HG03139 (cell line): Measurements from ENCODE around the gene SPAG16.

Experiments
- ATAC-seq: cut with Tn5 transposase; IDR thresholded peaks from one replicate; pipeline ENCODE4 v1.9.1; 2021; ENCODE audit not compliant: unreplicated experiment

The SPAG16 gene

GRCh38 chr2:214232271-214232670, 948.0 kb downstream of the SPAG16 start:
- ATAC-seq = no peak

- ATAC-seq = no peak
Measured at GRCh38 chr2:214233164-214233563, 948.9 kb downstream of the SPAG16 start.

DNA sequence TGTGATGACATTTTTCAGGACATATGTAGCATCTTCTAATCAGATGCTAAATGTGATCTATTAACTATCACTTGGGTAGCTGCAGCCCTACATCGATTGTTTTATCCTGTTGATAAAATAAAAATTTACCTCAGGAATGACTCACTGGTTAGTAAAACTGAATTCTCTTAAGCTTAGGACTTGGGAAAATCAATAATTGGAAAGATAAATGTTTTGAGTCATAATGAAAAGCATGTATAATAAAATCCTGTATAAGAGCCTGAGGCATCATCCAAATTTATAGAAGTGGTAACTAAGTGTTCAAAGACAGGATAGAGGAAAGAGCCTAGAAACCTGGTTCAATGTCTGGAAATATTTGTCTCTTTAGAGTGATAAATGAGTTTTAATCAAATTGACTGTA, 958.5 kb downstream of the SPAG16 start:
- no peak for ATAC-seq

DNA sequence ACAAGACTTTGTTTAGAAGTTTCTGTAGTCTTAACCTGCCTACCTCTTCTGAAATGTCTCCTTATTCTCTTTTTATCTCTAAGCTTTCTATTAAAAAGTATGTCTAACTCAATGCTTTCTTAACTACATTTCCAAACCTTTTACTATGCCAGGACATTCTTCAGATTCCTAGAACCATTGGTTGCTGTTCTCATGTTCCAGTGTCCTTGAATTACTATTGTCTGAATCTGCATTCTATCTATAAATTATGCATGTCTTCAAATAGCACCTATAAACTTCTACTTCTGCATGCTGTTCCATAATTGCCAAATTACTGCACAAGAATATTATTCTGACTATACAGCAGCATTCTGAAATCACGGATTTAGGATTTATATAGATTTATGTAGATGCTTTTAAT, 960.6 kb downstream of the SPAG16 start:
- no peak for ATAC-seq

- no peak for ATAC-seq
Measured at GRCh38 chr2:214246417-214246816, 962.2 kb downstream of the SPAG16 start.

- no peak for ATAC-seq
Measured at GRCh38 chr2:214247531-214247930, 963.3 kb downstream of the SPAG16 start.

GRCh38 chr2:214255046-214255445, 970.8 kb downstream of the SPAG16 start:
- no peak for ATAC-seq

DNA sequence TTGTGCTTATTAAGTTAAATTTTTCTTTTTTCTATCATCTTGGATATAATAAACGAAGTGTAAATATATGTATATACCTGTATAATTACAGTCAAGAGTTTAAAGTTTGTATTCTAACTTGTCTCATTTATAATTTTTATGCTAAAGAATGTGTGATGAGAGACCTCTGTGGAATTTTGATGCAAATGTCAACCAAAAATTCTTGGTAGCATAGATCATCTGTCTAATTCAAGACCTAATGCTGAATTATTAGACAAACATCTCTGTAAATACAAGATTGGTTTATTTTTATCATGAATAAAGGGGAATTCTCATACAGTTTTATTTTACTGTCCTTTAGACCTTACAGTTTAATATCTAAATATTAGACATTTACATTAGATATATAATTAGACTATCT, 977.4 kb downstream of the SPAG16 start:
- no peak for ATAC-seq

- ATAC-seq = no peak
Measured at GRCh38 chr2:214264171-214264570, 979.9 kb downstream of the SPAG16 start.

GRCh38 chr2:214265991-214266489, 981.8 kb downstream of the SPAG16 start:
- ATAC-seq = no peak

- no peak for ATAC-seq
Measured at GRCh38 chr2:214277880-214278279, 993.6 kb downstream of the SPAG16 start.

- no peak for ATAC-seq
Measured at GRCh38 chr2:214286011-214286410, 1001.7 kb downstream of the SPAG16 start.

- no peak for ATAC-seq
Measured at GRCh38 chr2:214293593-214293992, 1009.3 kb downstream of the SPAG16 start.

DNA sequence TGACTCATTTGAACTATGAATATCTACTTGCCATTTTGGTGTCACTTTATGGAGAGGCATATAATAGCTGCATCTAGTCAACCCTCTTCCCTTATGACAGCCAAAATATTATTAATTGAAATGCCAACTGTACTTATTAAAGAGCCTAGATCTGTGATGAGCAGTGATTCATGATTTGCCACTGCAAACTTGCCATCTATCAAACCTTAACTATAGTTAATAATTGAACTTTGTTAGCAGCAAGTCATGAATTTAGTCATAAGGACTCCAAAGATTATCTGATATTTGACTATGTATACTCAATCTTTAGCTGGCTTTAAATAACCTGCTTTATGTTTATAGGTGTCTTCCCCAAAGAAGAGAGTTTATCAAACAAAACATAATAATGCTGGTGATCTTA, 1010.2 kb downstream of the SPAG16 start:
- no peak for ATAC-seq

DNA sequence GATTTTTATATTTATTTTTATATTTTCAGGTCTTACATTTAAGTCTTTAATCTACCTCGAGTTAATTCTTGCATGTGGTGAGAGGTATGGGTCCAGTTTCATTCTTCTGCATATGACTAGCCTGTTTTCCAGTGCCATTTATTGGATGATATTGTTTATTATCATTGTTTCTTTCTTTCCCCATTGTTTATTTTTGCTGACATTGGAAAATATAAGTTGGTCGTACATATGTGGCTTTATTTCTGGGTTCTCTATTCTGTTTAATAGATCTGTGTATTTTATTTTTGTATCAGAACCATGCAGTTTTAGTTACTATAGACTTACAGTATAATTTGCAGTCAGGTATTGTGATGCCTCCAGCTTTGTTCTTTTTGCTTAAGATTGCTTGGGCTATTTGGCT, 1013.2 kb downstream of the SPAG16 start:
- no peak for ATAC-seq

- ATAC-seq = peak; percentile 49
Measured at GRCh38 chr2:214310319-214310718, 1026.1 kb downstream of the SPAG16 start.

DNA sequence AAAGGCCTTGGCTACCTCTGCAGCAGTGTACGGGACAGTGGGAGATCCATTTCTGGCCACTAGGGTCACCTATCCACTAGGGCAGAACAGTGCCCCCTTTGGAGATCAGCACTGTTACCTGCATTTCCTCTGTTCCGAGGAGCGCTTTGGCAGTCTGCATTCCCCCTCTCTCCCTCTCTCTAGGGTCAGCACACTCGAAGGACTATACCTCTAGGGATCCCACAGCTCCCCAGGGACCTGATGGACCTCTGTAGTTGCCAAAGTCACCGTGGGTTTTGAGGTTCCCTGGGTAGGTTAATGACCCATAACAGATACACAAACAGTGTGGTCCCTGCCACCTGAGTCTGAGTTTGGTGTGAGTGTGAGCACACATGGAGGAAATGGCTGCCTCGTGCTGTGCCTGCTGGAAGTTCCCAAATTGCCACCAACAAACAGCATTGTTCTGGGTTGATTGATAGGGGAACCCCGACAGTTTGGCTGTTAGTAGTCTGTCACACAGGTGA, 1026.8 kb downstream of the SPAG16 start:
- ATAC-seq = peak; percentile 48

- ATAC-seq = no peak
Measured at GRCh38 chr2:214311931-214312749, 1027.9 kb downstream of the SPAG16 start.

DNA sequence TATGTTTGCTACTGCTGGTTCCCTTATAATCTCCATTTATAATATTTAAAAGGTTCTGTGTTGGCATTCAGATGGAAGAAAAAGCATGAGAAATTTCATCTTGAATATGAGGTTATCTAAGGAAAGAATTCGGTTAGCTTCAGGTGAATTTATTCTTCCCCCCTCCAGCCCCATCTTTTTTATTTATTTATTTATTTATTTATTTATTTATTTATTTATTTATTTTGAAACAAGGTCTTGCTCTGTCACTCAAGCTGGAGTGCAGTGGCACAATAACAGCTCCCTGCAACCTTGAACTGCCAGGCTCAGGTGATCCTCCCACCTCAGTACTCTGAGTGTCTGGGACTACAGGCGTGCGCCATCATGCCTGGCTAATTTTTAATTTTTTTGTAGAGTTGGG, 1031.1 kb downstream of the SPAG16 start:
- ATAC-seq = no peak

DNA sequence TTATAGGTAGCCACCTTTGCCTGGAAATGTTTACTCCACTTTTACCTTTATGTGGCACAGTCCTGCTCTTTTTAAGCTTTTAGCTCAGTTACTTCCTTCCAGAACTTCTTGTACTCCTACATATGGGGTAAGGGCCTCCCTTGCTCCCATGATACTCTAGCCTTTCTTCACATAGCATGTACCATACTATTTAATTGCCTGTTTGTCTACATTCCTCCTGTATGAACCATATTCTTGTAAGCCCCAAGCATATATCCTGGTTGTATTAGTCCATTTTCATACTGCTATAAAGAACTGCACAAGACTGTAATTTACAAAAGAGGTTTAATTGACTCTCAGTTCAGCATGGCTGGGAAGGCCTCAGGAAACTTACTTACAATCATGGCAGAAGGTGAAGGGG, 1035.9 kb downstream of the SPAG16 start:
- ATAC-seq = no peak

DNA sequence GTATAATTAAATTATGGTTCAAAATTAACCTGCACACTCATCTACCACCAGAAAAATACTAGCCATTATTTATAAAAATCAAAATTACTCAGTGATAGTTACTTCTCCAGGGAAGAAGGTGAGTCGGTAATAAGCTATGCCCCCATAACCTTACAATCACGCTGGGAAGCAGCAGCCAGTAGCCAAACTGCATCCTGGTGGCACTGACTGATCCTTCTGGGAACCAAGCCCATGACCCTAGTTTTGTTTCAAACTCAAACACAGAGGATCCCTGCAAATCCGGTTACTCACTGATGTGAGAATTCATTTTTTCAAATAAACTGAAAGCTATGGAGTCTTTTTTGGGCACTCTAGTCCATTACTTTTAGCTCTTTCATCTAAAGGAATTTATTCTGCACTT, 1038.4 kb downstream of the SPAG16 start:
- ATAC-seq = no peak

GRCh38 chr2:214325404-214325803, 1041.1 kb downstream of the SPAG16 start:
- no peak for ATAC-seq

- ATAC-seq = no peak
Measured at GRCh38 chr2:214328941-214329340, 1044.7 kb downstream of the SPAG16 start.
